ENCODE measurements around the gene AMELX.

AMELX gene

DNA sequence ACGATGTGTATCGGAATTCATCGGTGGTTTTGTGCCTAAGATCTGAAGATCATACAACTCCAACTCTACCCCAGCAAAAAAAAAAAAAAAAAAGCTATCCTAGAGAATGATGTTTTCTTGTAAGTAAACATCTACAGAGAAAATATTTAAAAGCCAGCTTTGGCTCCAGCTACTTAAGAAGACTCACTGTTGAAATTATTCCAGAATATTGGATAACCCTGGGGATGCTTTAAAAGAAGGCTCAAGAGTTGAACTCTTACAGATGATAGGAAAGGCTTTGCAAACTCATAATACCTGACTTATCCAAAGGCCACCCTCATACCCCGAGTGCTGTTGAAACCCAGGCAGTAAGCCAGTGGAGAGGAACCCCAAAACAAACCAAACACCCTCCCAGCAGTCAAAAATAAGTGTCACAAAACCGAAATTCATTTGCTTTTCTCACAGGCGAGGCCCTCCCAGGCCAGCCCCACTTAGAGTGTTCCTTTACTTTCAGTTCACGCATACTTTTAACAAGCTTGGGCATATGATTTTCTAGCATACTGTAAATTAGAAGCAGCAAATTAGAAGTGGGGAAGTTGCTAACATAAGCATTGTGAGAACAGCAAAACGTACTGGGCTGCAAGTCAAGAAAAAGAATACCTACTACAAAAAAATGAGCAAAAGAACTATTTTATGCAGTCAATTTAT, 2.7 kb upstream of the AMELX start:
- ATAC-seq, result no peak
- TF ChIP-seq ESRRG (CRISPR knock-in tag; IDR thresholded peaks at IDR 0.05), result no peak
- TF ChIP-seq OSR1 (CRISPR knock-in tag; IDR thresholded peaks at IDR 0.05), result no peak
- no peak for TF ChIP-seq ARNTL (CRISPR knock-in tag; IDR thresholded peaks at IDR 0.05; ENCODE audit: borderline replicate concordance, low read depth)
- TF ChIP-seq ZNF565 (CRISPR knock-in tag; conservative IDR thresholded peaks at IDR 0.05; ENCODE audit: low read depth), result no peak
- TF ChIP-seq, protein P1, sequence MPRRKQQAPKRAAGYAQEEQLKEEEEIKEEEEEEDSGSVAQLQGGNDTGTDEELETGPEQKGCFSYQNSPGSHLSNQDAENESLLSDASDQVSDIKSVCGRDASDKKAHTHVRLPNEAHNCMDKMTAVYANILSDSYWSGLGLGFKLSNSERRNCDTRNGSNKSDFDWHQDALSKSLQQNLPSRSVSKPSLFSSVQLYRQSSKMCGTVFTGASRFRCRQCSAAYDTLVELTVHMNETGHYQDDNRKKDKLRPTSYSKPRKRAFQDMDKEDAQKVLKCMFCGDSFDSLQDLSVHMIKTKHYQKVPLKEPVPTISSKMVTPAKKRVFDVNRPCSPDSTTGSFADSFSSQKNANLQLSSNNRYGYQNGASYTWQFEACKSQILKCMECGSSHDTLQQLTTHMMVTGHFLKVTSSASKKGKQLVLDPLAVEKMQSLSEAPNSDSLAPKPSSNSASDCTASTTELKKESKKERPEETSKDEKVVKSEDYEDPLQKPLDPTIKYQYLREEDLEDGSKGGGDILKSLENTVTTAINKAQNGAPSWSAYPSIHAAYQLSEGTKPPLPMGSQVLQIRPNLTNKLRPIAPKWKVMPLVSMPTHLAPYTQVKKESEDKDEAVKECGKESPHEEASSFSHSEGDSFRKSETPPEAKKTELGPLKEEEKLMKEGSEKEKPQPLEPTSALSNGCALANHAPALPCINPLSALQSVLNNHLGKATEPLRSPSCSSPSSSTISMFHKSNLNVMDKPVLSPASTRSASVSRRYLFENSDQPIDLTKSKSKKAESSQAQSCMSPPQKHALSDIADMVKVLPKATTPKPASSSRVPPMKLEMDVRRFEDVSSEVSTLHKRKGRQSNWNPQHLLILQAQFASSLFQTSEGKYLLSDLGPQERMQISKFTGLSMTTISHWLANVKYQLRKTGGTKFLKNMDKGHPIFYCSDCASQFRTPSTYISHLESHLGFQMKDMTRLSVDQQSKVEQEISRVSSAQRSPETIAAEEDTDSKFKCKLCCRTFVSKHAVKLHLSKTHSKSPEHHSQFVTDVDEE (CRISPR knock-in tag; IDR thresholded peaks at IDR 0.05), result no peak
- no peak for TF ChIP-seq BACH2 (CRISPR knock-in tag; IDR thresholded peaks at IDR 0.05; ENCODE audit: borderline replicate concordance)
- TF ChIP-seq, protein P2, sequence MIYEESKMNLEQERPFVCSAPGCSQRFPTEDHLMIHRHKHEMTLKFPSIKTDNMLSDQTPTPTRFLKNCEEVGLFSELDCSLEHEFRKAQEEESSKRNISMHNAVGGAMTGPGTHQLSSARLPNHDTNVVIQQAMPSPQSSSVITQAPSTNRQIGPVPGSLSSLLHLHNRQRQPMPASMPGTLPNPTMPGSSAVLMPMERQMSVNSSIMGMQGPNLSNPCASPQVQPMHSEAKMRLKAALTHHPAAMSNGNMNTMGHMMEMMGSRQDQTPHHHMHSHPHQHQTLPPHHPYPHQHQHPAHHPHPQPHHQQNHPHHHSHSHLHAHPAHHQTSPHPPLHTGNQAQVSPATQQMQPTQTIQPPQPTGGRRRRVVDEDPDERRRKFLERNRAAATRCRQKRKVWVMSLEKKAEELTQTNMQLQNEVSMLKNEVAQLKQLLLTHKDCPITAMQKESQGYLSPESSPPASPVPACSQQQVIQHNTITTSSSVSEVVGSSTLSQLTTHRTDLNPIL (CRISPR knock-in tag; IDR thresholded peaks at IDR 0.05; ENCODE audit: low read depth), result no peak
- TF ChIP-seq ISL1 (CRISPR knock-in tag; IDR thresholded peaks at IDR 0.05), result no peak

DNA sequence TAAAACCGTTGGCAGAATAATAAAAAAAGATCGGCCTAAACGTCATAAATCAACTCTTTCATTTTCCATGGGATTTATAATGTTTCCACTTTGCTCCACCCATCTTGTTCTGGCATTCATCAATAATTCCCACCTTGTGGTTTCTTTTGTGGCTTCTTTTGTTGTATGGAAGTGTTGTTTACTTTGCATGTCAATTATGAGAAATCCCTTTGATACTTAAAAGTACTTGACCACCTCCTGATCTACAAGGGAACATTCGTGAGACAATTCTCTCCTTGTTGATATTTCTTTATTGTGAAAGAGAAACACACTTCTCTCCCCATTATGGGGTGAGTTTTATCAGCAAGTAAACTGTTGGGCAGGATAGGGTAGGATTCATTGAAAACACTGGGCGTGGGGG, 2.8 kb downstream of the AMELX start:
- no peak for TF ChIP-seq ZNF8 (CRISPR knock-in tag; IDR thresholded peaks at IDR 0.05)
- TF ChIP-seq PPARA (CRISPR knock-in tag; IDR thresholded peaks at IDR 0.05; ENCODE audit: borderline replicate concordance), result no peak
- no peak for TF ChIP-seq ZNF565 (CRISPR knock-in tag; conservative IDR thresholded peaks at IDR 0.05; ENCODE audit: low read depth)
- no peak for TF ChIP-seq ZFP3 (CRISPR knock-in tag; IDR thresholded peaks at IDR 0.05)
- no peak for TF ChIP-seq ESRRG (CRISPR knock-in tag; IDR thresholded peaks at IDR 0.05)
- no peak for TF ChIP-seq ZC3H10 (CRISPR knock-in tag; IDR thresholded peaks at IDR 0.05)
- TF ChIP-seq, protein P1 (CRISPR knock-in tag; IDR thresholded peaks at IDR 0.05), result no peak
- TF ChIP-seq, protein P2 (CRISPR knock-in tag; IDR thresholded peaks at IDR 0.05; ENCODE audit: low read depth), result no peak
- no peak for ATAC-seq

DNA sequence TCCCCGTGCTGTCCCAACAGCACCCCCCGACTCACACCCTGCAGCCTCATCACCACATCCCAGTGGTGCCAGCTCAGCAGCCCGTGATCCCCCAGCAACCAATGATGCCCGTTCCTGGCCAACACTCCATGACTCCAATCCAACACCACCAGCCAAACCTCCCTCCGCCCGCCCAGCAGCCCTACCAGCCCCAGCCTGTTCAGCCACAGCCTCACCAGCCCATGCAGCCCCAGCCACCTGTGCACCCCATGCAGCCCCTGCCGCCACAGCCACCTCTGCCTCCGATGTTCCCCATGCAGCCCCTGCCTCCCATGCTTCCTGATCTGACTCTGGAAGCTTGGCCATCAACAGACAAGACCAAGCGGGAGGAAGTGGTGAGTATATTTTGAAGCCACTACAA, 5.4 kb downstream of the AMELX start:
- no peak for TF ChIP-seq ZFP3 (CRISPR knock-in tag; IDR thresholded peaks at IDR 0.05)
- TF ChIP-seq GLIS3 (CRISPR knock-in tag; IDR thresholded peaks at IDR 0.05), result no peak
- TF ChIP-seq ESRRG (CRISPR knock-in tag; IDR thresholded peaks at IDR 0.05), result no peak
- ATAC-seq, result no peak

DNA sequence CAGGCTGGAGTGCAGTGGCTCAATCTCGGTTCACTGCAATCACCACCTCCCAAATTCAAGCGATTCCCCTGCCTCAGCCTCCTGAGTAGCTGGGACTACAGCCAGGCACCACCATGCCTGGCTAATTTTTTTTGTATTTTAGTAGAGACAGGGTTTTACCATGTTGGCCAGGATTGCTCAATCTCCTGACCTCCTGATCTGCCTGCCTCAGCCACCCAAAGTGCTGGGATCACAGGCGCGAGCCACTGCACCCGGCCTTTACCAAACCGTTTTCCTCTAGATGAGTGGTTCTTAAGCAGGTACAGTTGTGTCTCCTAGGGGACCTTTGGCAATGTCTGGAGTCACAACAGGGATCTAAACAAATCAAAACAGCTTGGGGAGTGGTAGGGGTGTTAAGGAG, 11.6 kb downstream of the AMELX start:
- ATAC-seq, result no peak
- TF ChIP-seq ESRRG (CRISPR knock-in tag; IDR thresholded peaks at IDR 0.05) (no peak), GLIS3 (CRISPR knock-in tag; IDR thresholded peaks at IDR 0.05) (no peak), RARB (CRISPR knock-in tag; IDR thresholded peaks at IDR 0.05) (no peak), ZFP3 (CRISPR knock-in tag; IDR thresholded peaks at IDR 0.05) (no peak), ZNF70 (CRISPR knock-in tag; IDR thresholded peaks at IDR 0.05) (no peak), PPARA (CRISPR knock-in tag; IDR thresholded peaks at IDR 0.05; ENCODE audit: borderline replicate concordance) (no peak), ZNF565 (CRISPR knock-in tag; conservative IDR thresholded peaks at IDR 0.05; ENCODE audit: low read depth) (no peak), BACH2 (CRISPR knock-in tag; IDR thresholded peaks at IDR 0.05; ENCODE audit: borderline replicate concordance) (no peak)
- TF ChIP-seq, protein P3, sequence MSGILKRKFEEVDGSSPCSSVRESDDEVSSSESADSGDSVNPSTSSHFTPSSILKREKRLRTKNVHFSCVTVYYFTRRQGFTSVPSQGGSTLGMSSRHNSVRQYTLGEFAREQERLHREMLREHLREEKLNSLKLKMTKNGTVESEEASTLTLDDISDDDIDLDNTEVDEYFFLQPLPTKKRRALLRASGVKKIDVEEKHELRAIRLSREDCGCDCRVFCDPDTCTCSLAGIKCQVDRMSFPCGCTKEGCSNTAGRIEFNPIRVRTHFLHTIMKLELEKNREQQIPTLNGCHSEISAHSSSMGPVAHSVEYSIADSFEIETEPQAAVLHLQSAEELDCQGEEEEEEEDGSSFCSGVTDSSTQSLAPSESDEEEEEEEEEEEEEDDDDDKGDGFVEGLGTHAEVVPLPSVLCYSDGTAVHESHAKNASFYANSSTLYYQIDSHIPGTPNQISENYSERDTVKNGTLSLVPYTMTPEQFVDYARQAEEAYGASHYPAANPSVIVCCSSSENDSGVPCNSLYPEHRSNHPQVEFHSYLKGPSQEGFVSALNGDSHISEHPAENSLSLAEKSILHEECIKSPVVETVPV (CRISPR knock-in tag; IDR thresholded peaks at IDR 0.05), result no peak
- TF ChIP-seq, protein P1 (CRISPR knock-in tag; IDR thresholded peaks at IDR 0.05), result no peak
- TF ChIP-seq, protein P4, sequence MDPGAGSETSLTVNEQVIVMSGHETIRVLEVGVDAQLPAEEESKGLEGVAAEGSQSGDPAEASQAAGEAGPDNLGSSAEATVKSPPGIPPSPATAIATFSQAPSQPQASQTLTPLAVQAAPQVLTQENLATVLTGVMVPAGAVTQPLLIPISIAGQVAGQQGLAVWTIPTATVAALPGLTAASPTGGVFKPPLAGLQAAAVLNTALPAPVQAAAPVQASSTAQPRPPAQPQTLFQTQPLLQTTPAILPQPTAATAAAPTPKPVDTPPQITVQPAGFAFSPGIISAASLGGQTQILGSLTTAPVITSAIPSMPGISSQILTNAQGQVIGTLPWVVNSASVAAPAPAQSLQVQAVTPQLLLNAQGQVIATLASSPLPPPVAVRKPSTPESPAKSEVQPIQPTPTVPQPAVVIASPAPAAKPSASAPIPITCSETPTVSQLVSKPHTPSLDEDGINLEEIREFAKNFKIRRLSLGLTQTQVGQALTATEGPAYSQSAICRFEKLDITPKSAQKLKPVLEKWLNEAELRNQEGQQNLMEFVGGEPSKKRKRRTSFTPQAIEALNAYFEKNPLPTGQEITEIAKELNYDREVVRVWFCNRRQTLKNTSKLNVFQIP (CRISPR knock-in tag; IDR thresholded peaks at IDR 0.05; ENCODE audit: borderline replicate concordance, low read depth), result no peak
- TF ChIP-seq, protein P2 (CRISPR knock-in tag; IDR thresholded peaks at IDR 0.05; ENCODE audit: low read depth), result no peak
